ENCODE data around the gene CFAP77.
"Not testable (repeated sequence)": the region's sequence is repeated elsewhere in the genome, so short reads cannot be mapped to it uniquely, and the experiment has no call there.

Gene CFAP77

GRCh38 chr9:132409828-132410528 lies at the start of gene CFAP77:
TSS of gene CFAP77 (plus strand) at chr9:132410211. CDS start at chr9:132410272, 61 bp downstream.
- no peak for DNase-seq (ENCODE audit: low read depth in 2 of 3, low spot score in 2 of 3)

GRCh38 chr9:132364068-132364467 lies 45.9 kb upstream of the CFAP77 start:
- DNase-seq (ENCODE audit: low read depth in 2 of 3, low spot score in 2 of 3) = no peak

- no peak for DNase-seq (ENCODE audit: low read depth in 2 of 3, low spot score in 2 of 3)
These were observed 44.0 kb upstream of the CFAP77 start for GRCh38 chr9:132365986-132366385.

GRCh38 chr9:132366481-132366880 lies 43.5 kb upstream of the CFAP77 start:
- no peak for DNase-seq (ENCODE audit: low read depth in 2 of 3, low spot score in 2 of 3)

- DNase-seq (ENCODE audit: low read depth in 2 of 3, low spot score in 2 of 3) = no peak
These were observed 42.2 kb upstream of the CFAP77 start for GRCh38 chr9:132367613-132368313.

GRCh38 chr9:132369421-132369820 lies 40.6 kb upstream of the CFAP77 start:
- no peak for DNase-seq (ENCODE audit: low read depth in 2 of 3, low spot score in 2 of 3)

GRCh38 chr9:132370592-132370991 lies 39.4 kb upstream of the CFAP77 start:
- no peak for DNase-seq (ENCODE audit: low read depth in 2 of 3, low spot score in 2 of 3)

GRCh38 chr9:132372177-132373095 lies 37.6 kb upstream of the CFAP77 start:
- no peak for DNase-seq (ENCODE audit: low read depth in 2 of 3, low spot score in 2 of 3)

GRCh38 chr9:132377769-132378168 lies 32.2 kb upstream of the CFAP77 start:
- not testable (repeated sequence) for DNase-seq (ENCODE audit: low read depth in 2 of 3, low spot score in 2 of 3)

GRCh38 chr9:132378416-132378815 lies 31.6 kb upstream of the CFAP77 start:
- not testable (repeated sequence) for DNase-seq (ENCODE audit: low read depth in 2 of 3, low spot score in 2 of 3)

GRCh38 chr9:132381966-132382541 lies 28.0 kb upstream of the CFAP77 start:
- no peak for DNase-seq (ENCODE audit: low read depth in 2 of 3, low spot score in 2 of 3)

GRCh38 chr9:132383462-132383883 lies 26.5 kb upstream of the CFAP77 start:
- no peak for DNase-seq (ENCODE audit: low read depth in 2 of 3, low spot score in 2 of 3)

GRCh38 chr9:132384376-132384775 lies 25.6 kb upstream of the CFAP77 start:
- no peak for DNase-seq (ENCODE audit: low read depth in 2 of 3, low spot score in 2 of 3)

GRCh38 chr9:132387133-132387532 lies 22.9 kb upstream of the CFAP77 start:
- DNase-seq (ENCODE audit: low read depth in 2 of 3, low spot score in 2 of 3) = no peak

- no peak for DNase-seq (ENCODE audit: low read depth in 2 of 3, low spot score in 2 of 3)
These were observed 19.0 kb upstream of the CFAP77 start for GRCh38 chr9:132390966-132391365.

- DNase-seq (ENCODE audit: low read depth in 2 of 3, low spot score in 2 of 3) = no peak
These were observed 18.6 kb upstream of the CFAP77 start for GRCh38 chr9:132391449-132391848.

GRCh38 chr9:132395560-132395959 lies 14.5 kb upstream of the CFAP77 start:
- DNase-seq (ENCODE audit: low read depth in 2 of 3, low spot score in 2 of 3) = no peak

- DNase-seq (ENCODE audit: low read depth in 2 of 3, low spot score in 2 of 3) = no peak
These were observed 8.2 kb upstream of the CFAP77 start for GRCh38 chr9:132401824-132402223.

GRCh38 chr9:132404228-132404881 lies 5.7 kb upstream of the CFAP77 start:
- no peak for DNase-seq (ENCODE audit: low read depth in 2 of 3, low spot score in 2 of 3)

- DNase-seq (ENCODE audit: low read depth in 2 of 3, low spot score in 2 of 3) = peak; percentile 76 to 82 (median 78)
These were observed 3.4 kb upstream of the CFAP77 start, which contains the start of gene TTF1 for GRCh38 chr9:132406554-132407122. TSS of gene TTF1 (minus strand) at chr9:132406840. CDS start at chr9:132402821, 4,019 bp downstream.
